IMR-90 (cell line): ENCODE measurements around the gene SESN2. TPM values are rescaled to one million over a fixed set of nuclear protein-coding genes. Genes with fewer than 3 reads are reported as not detected.

Experiments
- ATAC-seq: fragments of 200-7000 bp; cut with Tn5 transposase; 2 replicates; pipeline ENCODE4 v1.9.1; 2020; ENCODE audit warnings: low read depth, mild to moderate bottlenecking, moderate library complexity
- BruUV-seq: library from RNA; stranded (reverse); fragments of 400-500 nt; replicated peaks from 2 replicates; lab custom pipeline; 2021; lab: Mats Ljungman, UMichigan
- CTCF ChIA-PET: fragments of 300-600 bp; formaldehyde crosslinking; extraction: SDS; loops from one replicate; lab custom pipeline; 2021; ENCODE audit warnings: antibody characterized with exemption; lab: Yijun Ruan, JAX
- POLR2A ChIA-PET: fragments of 300-600 bp; sonication (Branson Sonifier 250); formaldehyde crosslinking; loops from one replicate; lab custom pipeline; 2022; ENCODE audit warnings: antibody characterized with exemption; ENCODE audit not compliant: unreplicated experiment; lab: Charles Lee
- DNase-seq: peaks from one replicate; pipeline ENCODE4 v3.0.0; 2013
- H2AFZ ChIP-seq: replicated peaks from 2 replicates; pipeline ENCODE3; 2013; ENCODE audit warnings: low read length, mild to moderate bottlenecking; ENCODE audit not compliant: poor library complexity
- H2AK5ac ChIP-seq: 2 replicates; pipeline ENCODE4 v1.6.1; 2013; ENCODE audit warnings: low read depth, low read length, inconsistent platforms
- H2AK9ac ChIP-seq: replicated peaks from 2 replicates; pipeline ENCODE3; 2013; ENCODE audit warnings: mild to moderate bottlenecking, low read depth, low read length, moderate library complexity; ENCODE audit not compliant: poor library complexity
- H2BK120ac ChIP-seq: 2 replicates; pipeline ENCODE4 v1.6.1; 2013; ENCODE audit warnings: low read depth, low read length, inconsistent platforms
- H2BK15ac ChIP-seq: 3 replicates; pipeline ENCODE4 v1.6.1; 2013; ENCODE audit warnings: low read depth, low read length, inconsistent platforms
- H2BK20ac ChIP-seq: 2 replicates; pipeline ENCODE4 v1.6.1; 2013; ENCODE audit warnings: low read depth, mild to moderate bottlenecking, inconsistent platforms, low read length, moderate library complexity
- H2BK5ac ChIP-seq: 2 replicates; pipeline ENCODE4 v1.6.1; 2013; ENCODE audit warnings: mild to moderate bottlenecking, low read depth, low read length, inconsistent platforms; ENCODE audit not compliant: poor library complexity, severe bottlenecking
- H3K14ac ChIP-seq: replicated peaks from 2 replicates; pipeline ENCODE4 v1.6.1; 2013; ENCODE audit warnings: low read depth, low read length, inconsistent platforms
- H3K18ac ChIP-seq: 2 replicates; pipeline ENCODE4 v1.6.1; 2013; ENCODE audit warnings: low read depth, low read length, control low read depth
- H3K23ac ChIP-seq: 2 replicates; pipeline ENCODE4 v1.6.1; 2013; ENCODE audit warnings: low read depth, low read length, inconsistent platforms
- H3K27ac ChIP-seq: 2 replicates; pipeline ENCODE4 v1.5.1; 2013; ENCODE audit warnings: mild to moderate bottlenecking, control low read depth, low read length; ENCODE audit not compliant: insufficient read depth
- H3K27me3 ChIP-seq: 2 replicates; pipeline ENCODE4 v1.6.1; 2013; ENCODE audit warnings: low read length; ENCODE audit not compliant: control insufficient read depth, insufficient read depth
- H3K36me3 ChIP-seq: 2 replicates; pipeline ENCODE4 v1.6.1; 2013; ENCODE audit warnings: low read length, mixed read lengths; ENCODE audit not compliant: control insufficient read depth, insufficient read depth
- H3K4ac ChIP-seq: 2 replicates; pipeline ENCODE4 v1.6.1; 2013; ENCODE audit warnings: low read depth, low read length, inconsistent platforms
- H3K4me1 ChIP-seq: 2 replicates; pipeline ENCODE4 v1.6.1; 2013; ENCODE audit warnings: low read length, mixed read lengths; ENCODE audit not compliant: control insufficient read depth, insufficient read depth
- H3K4me2 ChIP-seq: 2 replicates; pipeline ENCODE4 v1.6.1; 2013; ENCODE audit warnings: low read depth, mild to moderate bottlenecking, control low read depth, low read length, moderate library complexity
- H3K4me3 ChIP-seq: 2 replicates; pipeline ENCODE4 v1.5.1; 2013; ENCODE audit warnings: low read depth, mild to moderate bottlenecking, control low read depth, low read length, moderate library complexity; ENCODE audit not compliant: insufficient read depth
- H3K56ac ChIP-seq: 2 replicates; pipeline ENCODE4 v1.6.1; 2013; ENCODE audit warnings: low read length, inconsistent platforms; ENCODE audit not compliant: insufficient read depth; ENCODE audit errors: extremely low read depth
- H3K79me1 ChIP-seq, 2 experiments: 2 replicates each; pipeline ENCODE4 v1.6.1; 2013; ENCODE audit warnings: low read length in 2 of 2, inconsistent platforms in 1 of 2, low read depth in 1 of 2
- H3K9ac ChIP-seq: 2 replicates; pipeline ENCODE4 v1.6.1; 2013; ENCODE audit warnings: low read depth, low read length, control low read depth
- H3K9me1 ChIP-seq: 2 replicates; pipeline ENCODE4 v1.6.1; 2013; ENCODE audit warnings: low read length, inconsistent platforms; ENCODE audit not compliant: insufficient read depth
- H3K9me3 ChIP-seq: 2 replicates; pipeline ENCODE4 v1.6.1; 2013; ENCODE audit warnings: low read length; ENCODE audit not compliant: control insufficient read depth, insufficient read depth
- H4K20me1 ChIP-seq: 2 replicates; pipeline ENCODE4 v1.6.1; 2013; ENCODE audit warnings: low read length, inconsistent platforms; ENCODE audit not compliant: insufficient read depth
- H4K5ac ChIP-seq: 2 replicates; pipeline ENCODE4 v1.6.1; 2013; ENCODE audit warnings: mild to moderate bottlenecking, low read depth, low read length, control low read depth
- H4K8ac ChIP-seq, 2 experiments: 2 replicates each; pipeline ENCODE4 v1.6.1; 2013; ENCODE audit warnings: low read depth in 2 of 2, low read length in 2 of 2, control low read depth in 1 of 2, inconsistent platforms in 1 of 2
- H4K91ac ChIP-seq: 2 replicates; pipeline ENCODE4 v1.6.1; 2013; ENCODE audit warnings: low read depth, low read length, inconsistent platforms; ENCODE audit not compliant: insufficient read depth
- BHLHE40 ChIP-seq: fragments of 150-350 bp; IDR thresholded peaks from 2 replicates; pipeline ENCODE4 v1.6.1; 2016; ENCODE audit warnings: mild to moderate bottlenecking, low read depth, low read length
- CEBPB ChIP-seq: IDR thresholded peaks from 2 replicates; pipeline ENCODE4 v1.6.1; 2012; ENCODE audit warnings: low read depth, low read length, improper control_type of control experiment
- CHD1 ChIP-seq: IDR thresholded peaks from 2 replicates; pipeline ENCODE4 v1.6.1; 2012; ENCODE audit warnings: low read depth, low read length, improper control_type of control experiment
- CTCF ChIP-seq: conservative IDR thresholded peaks from 2 replicates; pipeline ENCODE4 v1.5.1; 2012; ENCODE audit warnings: mild to moderate bottlenecking, low read depth, low read length, improper control_type of control experiment
- ELK1 ChIP-seq: fragments of 150-350 bp; IDR thresholded peaks from 2 replicates; pipeline ENCODE4 v1.6.1; 2016; ENCODE audit warnings: low read depth, mild to moderate bottlenecking, low read length, moderate library complexity, borderline replicate concordance
- FOS ChIP-seq: fragments of 150-350 bp; IDR thresholded peaks from 2 replicates; pipeline ENCODE4 v1.6.1; 2016; ENCODE audit warnings: low read depth, low read length
- MAFK ChIP-seq: IDR thresholded peaks from 2 replicates; pipeline ENCODE4 v1.6.1; 2012; ENCODE audit warnings: low read depth, low read length, improper control_type of control experiment
- MAZ ChIP-seq: IDR thresholded peaks from 2 replicates; pipeline ENCODE4 v1.6.1; 2012; ENCODE audit warnings: low read depth, mild to moderate bottlenecking, low read length, improper control_type of control experiment, moderate library complexity, borderline replicate concordance
- MXI1 ChIP-seq: IDR thresholded peaks from 2 replicates; pipeline ENCODE4 v1.6.1; 2012; ENCODE audit warnings: low read depth, mild to moderate bottlenecking, low read length, moderate library complexity, borderline replicate concordance
- NFE2L2 ChIP-seq: fragments of 150-350 bp; IDR thresholded peaks from 2 replicates; pipeline ENCODE4 v1.6.1; 2016; ENCODE audit warnings: low read depth, mild to moderate bottlenecking, low read length
- POLR2A ChIP-seq: IDR thresholded peaks from 2 replicates; pipeline ENCODE4 v1.6.1; 2012; ENCODE audit warnings: mild to moderate bottlenecking, low read depth, low read length
- RAD21 ChIP-seq: IDR thresholded peaks from 2 replicates; pipeline ENCODE4 v1.6.1; 2012; ENCODE audit warnings: low read length, improper control_type of control experiment
- RCOR1 ChIP-seq: IDR thresholded peaks from 2 replicates; pipeline ENCODE4 v1.6.1; 2012; ENCODE audit warnings: mild to moderate bottlenecking, low read length, improper control_type of control experiment; ENCODE audit not compliant: insufficient replicate concordance
- RFX5 ChIP-seq: IDR thresholded peaks from 2 replicates; pipeline ENCODE4 v1.8.0; 2012; ENCODE audit warnings: low read depth, mild to moderate bottlenecking, low read length, moderate library complexity
- SMC3 ChIP-seq: fragments of 150-350 bp; IDR thresholded peaks from 2 replicates; pipeline ENCODE4 v1.6.1; 2016; ENCODE audit warnings: low read depth, mild to moderate bottlenecking, antibody characterized with exemption, low read length, moderate library complexity
- USF2 ChIP-seq: fragments of 150-350 bp; IDR thresholded peaks from 2 replicates; pipeline ENCODE4 v1.6.1; 2017; ENCODE audit warnings: mild to moderate bottlenecking, antibody characterized with exemption, low read length, low read depth
- WGBS, 2 experiments: methylation state at CpG; one replicate each; pipeline versions ENCODE4 v1.1.5 to v1.1.7; 2013; ENCODE audit warnings: missing lambda C conversion rate in 2 of 2; ENCODE audit not compliant: insufficient read length in 1 of 2; ENCODE audit errors: extremely low coverage in 2 of 2; 5-methylcytosine and 5-hydroxymethylcytosine counted together
- dilution Hi-C: fragments of 300-500 bp; cut with HindIII; formaldehyde crosslinking; loops from one replicate; pipeline ENCODE4 v1.14.3; 2018; ENCODE audit warnings: low sequenced_read_pairs; ENCODE audit not compliant: unreplicated experiment
- in situ Hi-C: fragments of 300-500 bp; cut with MboI; formaldehyde crosslinking; loops from 3 replicates; pipeline ENCODE4 v1.14.3; 2019; ENCODE audit warnings: low sequenced_read_pairs, inconsistent platforms, mixed read lengths
- intact Hi-C: fragments of 100-400 bp; cut with micrococcal nuclease; formaldehyde crosslinking; loops from 2 replicates; pipeline ENCODE4 v1.10.0; 2022
- polyA plus RNA-seq, 3 experiments: library from polyadenylated mRNA; depleted of rRNA; stranded (reverse); fragments of >200 nt; gene quantifications; 2 replicates each; pipeline ENCODE4 v1.2.3, GENCODE V29; 2012; ENCODE audit warnings: low replicate concordance in 1 of 3
- total RNA-seq: library from RNA; depleted of rRNA; stranded (reverse); fragments of >200 nt; gene quantifications from 2 replicates; pipeline ENCODE4 v1.2.3, GENCODE V29; 2012

Gene SESN2
- total and polyA plus RNA-seq, 2 of the 4 experiments (the other 2 are of a cell fraction), result 10.2 to 20.9 TPM

GRCh38 chr1:28328228-28328648 is 68.9 kb downstream of the SESN2 start:
- Histone ChIP-seq H3K14ac (no peak overlapping the region), H3K9ac (no peak overlapping the region), H4K5ac (peak overlapping the region; percentile 50), H4K20me1 (no peaks in the 10 kb centered on the region), H3K4me3 (peak overlapping the region; percentile 60), H3K4me1 (no peaks in the 10 kb centered on the region), H3K56ac (no peak overlapping the region), H3K23ac (no peak overlapping the region), H3K9me3 (no peaks in the 10 kb centered on the region), H2BK5ac (no peak overlapping the region), H2BK120ac (no peak overlapping the region), H2BK20ac (no peak overlapping the region), H4K8ac (peak overlapping the region; percentile 93 to 96), H2AFZ (peak overlapping the region; percentile 92), H4K91ac (no peak overlapping the region), H2BK15ac (no peak overlapping the region), H2AK5ac (peak overlapping the region; percentile 15; the same call in 1 of the 2 replicates), H3K27ac (no peak overlapping the region), H3K27me3 (no peaks in the 10 kb centered on the region), H3K36me3 (peaks cover 11% of the 10 kb centered on the region), H2AK9ac (no peak overlapping the region), H3K79me1 (peaks cover 11 to 20% of the 10 kb centered on the region in 2 experiments), H3K4ac (peak overlapping the region; percentile 49; the same call in 1 of the 2 replicates), H3K18ac (no peak overlapping the region), H3K4me2 (peak overlapping the region; percentile 31), H3K9me1 (no peaks in the 10 kb centered on the region)
- POLR2A ChIA-PET, result interaction anchor here (0.7 to 1.2 kb wide), 5 partner anchors 14 to 43 kb away, joined by 3 to 8 read pairs (median 4); no protein-coding TSS in a partner anchor
- ATAC-seq, result no peak
- DNase-seq, result no peak
- in situ Hi-C loops (no loop called here), intact Hi-C loops (loop anchor here (2.0 kb wide), 1 partner anchor 79 kb away; no protein-coding TSS in a partner anchor), dilution Hi-C loops (no loop called here)
- no peak for TF ChIP-seq RAD21
- no peak for TF ChIP-seq MAZ
- TF ChIP-seq MXI1, result no peak
- no peak for TF ChIP-seq CTCF
- TF ChIP-seq CHD1, result no peak
- no peak for TF ChIP-seq POLR2A
- TF ChIP-seq ELK1, result no peak
- TF ChIP-seq NFE2L2, result no peak
- TF ChIP-seq CEBPB, result no peak
- TF ChIP-seq RCOR1, result no peak
- TF ChIP-seq SMC3, result no peak
- TF ChIP-seq RFX5, result no peak
- TF ChIP-seq FOS, result no peak
- TF ChIP-seq MAFK, result no peak
- TF ChIP-seq USF2, result no peak
- TF ChIP-seq BHLHE40, result no peak
- CTCF ChIA-PET, result interaction anchor here (0.6 to 1.7 kb wide), 5 partner anchors 9 to 1825 kb away, joined by 3 to 7 read pairs (median 3); no protein-coding TSS in a partner anchor
- BruUV-seq, result no TSS peak
- no CpG with 5 or more reads among the region's 16 CpGs for WGBS, 2 experiments
